Hypothalamus (tissue), 51 donors: ENCODE measurements around the gene APOM.

Experiments
- DNase-seq, 51 donors: peaks; one replicate each; lab custom pipeline; 2025; lab: John Stamatoyannopoulos, UW

Gene APOM

GRCh38 chr6:31654574-31655348 is 933 bp upstream of the APOM start:
- no peak for DNase-seq

GRCh38 chr6:31657406-31658157 is 1.9 kb downstream of the APOM start:
- no peak for DNase-seq

- DNase-seq: no peak
Measured at GRCh38 chr6:31658158-31658688, 2.5 kb downstream of the APOM start.

- DNase-seq: no peak
Measured at GRCh38 chr6:31658983-31659648, 3.4 kb downstream of the APOM start.

- DNase-seq: peak in 2 of 51 donors; percentile 2 to 32
Measured at GRCh38 chr6:31659649-31660380, 4.1 kb downstream of the APOM start.

GRCh38 chr6:31660381-31661261 is 4.9 kb downstream of the APOM start, which contains the start of gene C6orf47:
Gene C6orf47 (minus strand): TSS chr6:31660778. CDS start chr6:31659947, 831 bp downstream.
- DNase-seq: peak in 48 of 51 donors; percentile 24 to 84 (median 62)

- no peak for DNase-seq
Measured at GRCh38 chr6:31661262-31662123, 5.8 kb downstream of the APOM start.

- no peak for DNase-seq
Measured at GRCh38 chr6:31662124-31662723, 6.5 kb downstream of the APOM start.

GRCh38 chr6:31663126-31663960 is 7.6 kb downstream of the APOM start:
- DNase-seq: no peak

- peak in 3 of 51 donors; percentile 5 to 13 (median 6) for DNase-seq
Measured at GRCh38 chr6:31663961-31664789, 8.5 kb downstream of the APOM start.

GRCh38 chr6:31664790-31665500 is 9.3 kb downstream of the APOM start, which contains the start of gene GPANK1:
Gene GPANK1 (minus strand): TSS chr6:31664997. CDS start chr6:31664478, 519 bp downstream.
- peak in 50 of 51 donors; percentile 46 to 94 (median 78) for DNase-seq

- peak in 50 of 51 donors; percentile 79 to 99 (median 98) for DNase-seq
Measured at GRCh38 chr6:31665501-31666336, 10.0 kb downstream of the APOM start, which contains the start of gene CSNK2B. Gene CSNK2B (plus strand): TSS chr6:31666080. CDS start chr6:31666832, 752 bp downstream.

- peak in 1 of 51 donors; percentile 40 for DNase-seq
Measured at GRCh38 chr6:31666337-31666965, 10.8 kb downstream of the APOM start.

GRCh38 chr6:31669676-31670075 is 14.0 kb downstream of the APOM start, which contains the start of gene LY6G5B:
Gene LY6G5B (plus strand): TSS chr6:31669976. CDS start chr6:31670951, 975 bp downstream.
- no peak for DNase-seq
